Panc1 (cell line): ENCODE data around the gene TMEM121B. TPM values are rescaled to one million over a fixed set of nuclear protein-coding genes. Genes with fewer than 3 reads are reported as not detected.

Experiments
- ATAC-seq: fragments of 200-7000 bp; cut with Tn5 transposase; 2 replicates; pipeline ENCODE4 v1.9.1; 2020; ENCODE audit warnings: mild to moderate bottlenecking, moderate library complexity
- BruUV-seq: library from RNA; stranded (reverse); fragments of 400-500 nt; replicated peaks from 2 replicates; lab custom pipeline; 2021; lab: Mats Ljungman, UMichigan
- CTCF ChIA-PET: fragments of 300-600 bp; sonication (Branson Sonifier 250); formaldehyde crosslinking; loops from one replicate; lab custom pipeline; 2022; ENCODE audit warnings: antibody characterized with exemption; lab: Charles Lee
- POLR2A ChIA-PET: fragments of 300-600 bp; sonication (Branson Sonifier 250); formaldehyde crosslinking; loops from one replicate; lab custom pipeline; 2022; ENCODE audit warnings: antibody characterized with exemption; lab: Charles Lee
- DNase-seq: peaks from one replicate; pipeline ENCODE4 v3.0.0-alpha.2; 2010; ENCODE audit warnings: low read depth, low spot score
- H3K27ac ChIP-seq: 2 replicates; pipeline ENCODE4 v1.5.1; 2011; ENCODE audit warnings: mild to moderate bottlenecking, low read length, inconsistent platforms
- H3K27me3 ChIP-seq: fragments of 200-500 bp; sonication (Bioruptor generic); 2 replicates; pipeline ENCODE4 v1.6.0; 2014; ENCODE audit warnings: low read length, inconsistent platforms; ENCODE audit not compliant: control insufficient read depth, insufficient read depth
- H3K36me3 ChIP-seq: fragments of 200-500 bp; sonication (Bioruptor generic); 2 replicates; pipeline ENCODE4 v1.5.1; 2014; ENCODE audit warnings: inconsistent platforms, mild to moderate bottlenecking, low read length, moderate library complexity; ENCODE audit not compliant: control insufficient read depth, insufficient read depth
- H3K4me1 ChIP-seq: 2 replicates; pipeline ENCODE4 v1.5.1; 2011; ENCODE audit warnings: inconsistent platforms, mild to moderate bottlenecking, low read length, moderate library complexity; ENCODE audit not compliant: control insufficient read depth, insufficient read depth
- H3K4me3 ChIP-seq, 2 experiments: 2 replicates each; pipeline ENCODE4 v1.5.1; 2011 to 2012; ENCODE audit warnings: low read depth in 2 of 2, low read length in 2 of 2, mild to moderate bottlenecking in 2 of 2, inconsistent platforms in 1 of 2, moderate library complexity in 1 of 2
- H3K9me3 ChIP-seq: fragments of 200-500 bp; sonication (Bioruptor generic); 2 replicates; pipeline ENCODE4 v1.5.1; 2014; ENCODE audit warnings: low read depth, mild to moderate bottlenecking, inconsistent platforms, low read length, moderate library complexity; ENCODE audit not compliant: control insufficient read depth, insufficient read depth
- POLR2AphosphoS5 ChIP-seq: IDR thresholded peaks from 2 replicates; pipeline ENCODE4 v1.6.1; 2012; ENCODE audit warnings: mild to moderate bottlenecking, low read depth, low read length, moderate library complexity
- REST ChIP-seq, 2 experiments: IDR thresholded peaks; 2 replicates each; pipeline ENCODE4 v1.6.1; 2011 to 2012; ENCODE audit warnings: low read depth in 2 of 2, control low read depth in 1 of 2, low read length in 1 of 2, mild to moderate bottlenecking in 1 of 2, moderate library complexity in 1 of 2; ENCODE audit not compliant: insufficient read depth in 1 of 2
- SIN3A ChIP-seq: IDR thresholded peaks from 2 replicates; pipeline ENCODE4 v1.6.1; 2012; ENCODE audit warnings: low read depth, mild to moderate bottlenecking, low read length, moderate library complexity, borderline replicate concordance; ENCODE audit not compliant: insufficient read depth
- TCF7L2 ChIP-seq: IDR thresholded peaks from 2 replicates; pipeline ENCODE4 v1.6.1; 2011; ENCODE audit warnings: mild to moderate bottlenecking, low read depth, low read length, inconsistent platforms
- in situ Hi-C: cut with HindIII; loops from 2 replicates; pipeline ENCODE4 v1.10.0; 2016; ENCODE audit warnings: low sequenced_read_pairs, low pct_unique_long_range_greater_than_20kb
- intact Hi-C: fragments of 100-400 bp; cut with micrococcal nuclease; formaldehyde crosslinking; loops from one replicate; pipeline ENCODE4 v1.10.0; 2022; ENCODE audit not compliant: unreplicated experiment
- total RNA-seq: library from RNA; stranded (reverse); gene quantifications from one replicate; pipeline ENCODE4 v1.2.1, GENCODE V29; 2021; ENCODE audit not compliant: unreplicated experiment
- TF ChIP-seq, protein P1 (sequence below): fragments of 450-650 bp; IDR thresholded peaks from 2 replicates; pipeline ENCODE4 v1.5.1; 2017; ENCODE audit warnings: mild to moderate bottlenecking

Gene TMEM121B
- total RNA-seq, 1 experiment from 2014 or later, result 0.44 TPM

- no peak for ATAC-seq
These were observed 3.3 kb downstream of the TMEM121B start for GRCh38 chr22:17117890-17118289.

GRCh38 chr22:17117400-17117799 is 3.8 kb downstream of the TMEM121B start:
- H3K27me3 ChIP-seq, result no peaks in the 10 kb centered on the region
- TF ChIP-seq TCF7L2 (no peak), REST (IDR thresholded peaks at IDR 0.05; ENCODE audit: insufficient read depth in 1 of 2, low read depth in 2 of 2, low read length in 1 of 2) (no peak), POLR2AphosphoS5 (no peak), SIN3A (no peak)
- TF ChIP-seq, protein P1, sequence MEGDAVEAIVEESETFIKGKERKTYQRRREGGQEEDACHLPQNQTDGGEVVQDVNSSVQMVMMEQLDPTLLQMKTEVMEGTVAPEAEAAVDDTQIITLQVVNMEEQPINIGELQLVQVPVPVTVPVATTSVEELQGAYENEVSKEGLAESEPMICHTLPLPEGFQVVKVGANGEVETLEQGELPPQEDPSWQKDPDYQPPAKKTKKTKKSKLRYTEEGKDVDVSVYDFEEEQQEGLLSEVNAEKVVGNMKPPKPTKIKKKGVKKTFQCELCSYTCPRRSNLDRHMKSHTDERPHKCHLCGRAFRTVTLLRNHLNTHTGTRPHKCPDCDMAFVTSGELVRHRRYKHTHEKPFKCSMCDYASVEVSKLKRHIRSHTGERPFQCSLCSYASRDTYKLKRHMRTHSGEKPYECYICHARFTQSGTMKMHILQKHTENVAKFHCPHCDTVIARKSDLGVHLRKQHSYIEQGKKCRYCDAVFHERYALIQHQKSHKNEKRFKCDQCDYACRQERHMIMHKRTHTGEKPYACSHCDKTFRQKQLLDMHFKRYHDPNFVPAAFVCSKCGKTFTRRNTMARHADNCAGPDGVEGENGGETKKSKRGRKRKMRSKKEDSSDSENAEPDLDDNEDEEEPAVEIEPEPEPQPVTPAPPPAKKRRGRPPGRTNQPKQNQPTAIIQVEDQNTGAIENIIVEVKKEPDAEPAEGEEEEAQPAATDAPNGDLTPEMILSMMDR, result no peak
- DNase-seq (no peak), ATAC-seq (no peak)
- H3K4me3 ChIP-seq, result no peak overlapping the region
- intact Hi-C loops, result no loop called here
- H3K36me3 ChIP-seq, result no peaks in the 10 kb centered on the region
- H3K4me1 ChIP-seq, result no peaks in the 10 kb centered on the region
- H3K9me3 ChIP-seq, result no peaks in the 10 kb centered on the region
- POLR2A ChIA-PET, result no interaction called here
- CTCF ChIA-PET, result no interaction called here
- no peak overlapping the region for H3K27ac ChIP-seq
- in situ Hi-C loops, result no loop called here
- no TSS peak for BruUV-seq

More at GRCh38 chr22:17117890-17118289, 3.3 kb downstream of the TMEM121B start:
- intact Hi-C loops, result no loop called here
- TF ChIP-seq, protein P1, result no peak
- TF ChIP-seq TCF7L2 (no peak), REST (IDR thresholded peaks at IDR 0.05; ENCODE audit: insufficient read depth in 1 of 2, low read depth in 2 of 2, low read length in 1 of 2) (no peak), SIN3A (no peak), POLR2AphosphoS5 (no peak)
- BruUV-seq, result no TSS peak
- no peak overlapping the region for H3K4me3 ChIP-seq
- no peaks in the 10 kb centered on the region for H3K4me1 ChIP-seq
- no peak overlapping the region for H3K27ac ChIP-seq
- no peaks in the 10 kb centered on the region for H3K36me3 ChIP-seq
- no peaks in the 10 kb centered on the region for H3K27me3 ChIP-seq
- no peaks in the 10 kb centered on the region for H3K9me3 ChIP-seq
- CTCF ChIA-PET, result no interaction called here
- in situ Hi-C loops, result no loop called here
- DNase-seq, result no peak
- POLR2A ChIA-PET, result no interaction called here
